GM12801 (cell line): Measurements from ENCODE around the gene RIMS1.

Experiments used
- TF ChIP-seq, protein P1 (sequence below): IDR thresholded peaks from one replicate; pipeline ENCODE4 v1.5.1; 2011; ENCODE audit warnings: control low read depth; ENCODE audit not compliant: insufficient read length; ENCODE audit errors: extremely low read depth

RIMS1 gene

DNA sequence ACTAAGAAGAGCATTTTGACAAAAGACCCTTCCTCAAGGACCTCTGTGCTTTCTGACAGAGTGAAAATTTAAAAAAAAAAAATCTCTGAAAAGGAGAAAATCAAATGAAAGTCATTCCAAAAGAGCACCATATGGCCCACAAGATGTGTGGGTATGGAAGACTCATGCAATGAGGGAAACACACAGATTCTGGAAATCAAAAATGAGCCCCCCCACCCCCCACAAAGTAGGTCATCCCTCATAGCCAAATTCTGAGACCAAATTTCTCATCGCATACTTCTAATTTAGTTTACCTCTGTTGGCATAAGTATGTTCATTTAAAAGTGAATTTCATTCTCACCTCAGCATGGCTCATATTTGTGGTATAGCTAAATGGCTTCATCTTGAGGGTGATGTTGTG, 554.3 kb downstream of the RIMS1 start:
- TF ChIP-seq, protein P1, sequence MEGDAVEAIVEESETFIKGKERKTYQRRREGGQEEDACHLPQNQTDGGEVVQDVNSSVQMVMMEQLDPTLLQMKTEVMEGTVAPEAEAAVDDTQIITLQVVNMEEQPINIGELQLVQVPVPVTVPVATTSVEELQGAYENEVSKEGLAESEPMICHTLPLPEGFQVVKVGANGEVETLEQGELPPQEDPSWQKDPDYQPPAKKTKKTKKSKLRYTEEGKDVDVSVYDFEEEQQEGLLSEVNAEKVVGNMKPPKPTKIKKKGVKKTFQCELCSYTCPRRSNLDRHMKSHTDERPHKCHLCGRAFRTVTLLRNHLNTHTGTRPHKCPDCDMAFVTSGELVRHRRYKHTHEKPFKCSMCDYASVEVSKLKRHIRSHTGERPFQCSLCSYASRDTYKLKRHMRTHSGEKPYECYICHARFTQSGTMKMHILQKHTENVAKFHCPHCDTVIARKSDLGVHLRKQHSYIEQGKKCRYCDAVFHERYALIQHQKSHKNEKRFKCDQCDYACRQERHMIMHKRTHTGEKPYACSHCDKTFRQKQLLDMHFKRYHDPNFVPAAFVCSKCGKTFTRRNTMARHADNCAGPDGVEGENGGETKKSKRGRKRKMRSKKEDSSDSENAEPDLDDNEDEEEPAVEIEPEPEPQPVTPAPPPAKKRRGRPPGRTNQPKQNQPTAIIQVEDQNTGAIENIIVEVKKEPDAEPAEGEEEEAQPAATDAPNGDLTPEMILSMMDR: no peak

- TF ChIP-seq, protein P1: no peak
These were observed 560.1 kb downstream of the RIMS1 start for GRCh38 chr6:72446430-72446829.
